Stimulated activated naive CD4-positive, alpha-beta T cell (primary cell): ENCODE data around the gene RPL39.
"Not testable (repeated sequence)": the region's sequence is repeated elsewhere in the genome, so short reads cannot be mapped to it uniquely, and the experiment has no call there.

Experiments used
- DNase-seq, 6 experiments: peaks; one replicate each; lab custom pipeline; 2025; lab: John Stamatoyannopoulos, UW

Gene RPL39

DNA sequence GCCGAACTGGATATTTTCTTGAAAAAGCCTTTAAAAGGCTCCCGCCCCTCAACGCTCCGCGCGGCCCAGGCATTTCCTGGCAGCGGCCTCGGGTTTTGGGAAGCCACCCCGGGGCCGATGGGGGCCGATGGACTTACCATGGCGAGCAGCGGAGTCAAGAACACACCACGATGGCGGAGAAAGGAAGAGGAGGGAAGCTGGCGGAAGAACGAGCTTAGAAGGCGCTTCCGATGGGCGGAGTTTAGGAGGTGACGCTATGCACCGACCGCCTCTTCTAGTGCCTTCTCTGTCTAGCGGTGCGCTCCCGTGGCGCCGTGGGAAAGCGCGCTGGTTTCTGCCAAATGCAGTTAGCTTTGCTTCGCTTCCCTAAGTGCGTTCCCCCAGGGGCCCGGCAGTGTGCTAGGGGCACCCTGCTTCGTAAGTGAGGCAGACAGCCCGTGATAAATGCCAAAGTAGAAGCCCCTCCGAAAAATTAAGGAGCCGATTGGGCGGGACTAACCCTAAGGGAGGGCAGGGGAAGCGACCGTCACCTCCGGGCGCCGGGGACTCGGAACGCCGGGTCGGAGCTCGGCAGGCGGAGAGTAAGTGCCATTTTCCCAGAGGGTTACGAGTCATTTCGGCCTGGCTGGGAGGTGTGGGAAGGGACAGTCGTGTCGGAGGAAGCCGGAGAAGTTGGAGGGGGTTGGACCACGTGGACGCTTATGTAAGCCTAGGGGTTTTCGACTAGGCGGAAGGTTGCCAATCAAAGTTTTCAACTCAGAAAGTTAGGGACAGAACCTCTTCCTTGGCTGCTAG, at the start of gene RPL39:
Gene RPL39 (minus strand): TSS at position 194 of the 795 bp plus-strand sequence. CDS start 54 bp downstream, at position 140.
- DNase-seq: peak; percentile 67 to 87 (median 77)

DNA sequence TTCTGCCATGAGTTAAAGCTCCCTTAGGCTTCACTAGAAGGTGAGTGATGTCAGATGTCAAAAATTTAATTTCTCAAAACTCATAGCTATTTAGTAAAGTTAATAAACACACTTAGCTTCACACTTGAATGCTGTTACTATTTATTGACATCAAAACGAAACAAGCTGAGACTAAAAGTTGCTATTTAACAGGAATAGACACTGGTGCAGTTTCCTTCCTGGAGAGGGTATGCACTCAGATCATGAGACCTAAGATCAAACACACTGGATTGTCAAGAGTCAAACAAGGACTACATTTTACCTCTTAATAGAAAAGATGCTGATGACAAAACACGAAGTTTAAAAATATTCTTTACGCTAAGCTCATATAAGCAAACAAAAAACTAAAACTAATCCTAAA, 42.5 kb upstream of the RPL39 start:
- DNase-seq: no peak

DNA sequence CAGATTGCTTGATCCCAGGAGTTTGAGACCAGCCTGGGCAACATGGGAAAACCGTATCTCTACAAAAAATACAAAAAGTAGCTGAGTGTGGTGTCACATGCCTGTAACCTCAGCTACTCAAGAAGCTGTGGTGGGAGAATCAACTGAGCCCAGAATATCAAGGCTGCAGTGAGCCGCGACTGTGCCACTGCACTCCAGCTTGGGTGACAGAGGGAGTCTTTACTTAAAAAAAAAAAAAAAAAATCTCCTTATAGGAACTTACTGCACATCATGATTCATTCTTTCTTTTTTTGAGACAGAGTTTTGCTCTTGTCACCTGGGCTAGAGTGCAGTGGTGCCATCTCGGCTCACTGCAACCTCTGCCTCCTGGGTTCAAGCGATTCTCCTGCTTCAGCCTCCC, 37.0 kb upstream of the RPL39 start:
- no peak for DNase-seq

DNA sequence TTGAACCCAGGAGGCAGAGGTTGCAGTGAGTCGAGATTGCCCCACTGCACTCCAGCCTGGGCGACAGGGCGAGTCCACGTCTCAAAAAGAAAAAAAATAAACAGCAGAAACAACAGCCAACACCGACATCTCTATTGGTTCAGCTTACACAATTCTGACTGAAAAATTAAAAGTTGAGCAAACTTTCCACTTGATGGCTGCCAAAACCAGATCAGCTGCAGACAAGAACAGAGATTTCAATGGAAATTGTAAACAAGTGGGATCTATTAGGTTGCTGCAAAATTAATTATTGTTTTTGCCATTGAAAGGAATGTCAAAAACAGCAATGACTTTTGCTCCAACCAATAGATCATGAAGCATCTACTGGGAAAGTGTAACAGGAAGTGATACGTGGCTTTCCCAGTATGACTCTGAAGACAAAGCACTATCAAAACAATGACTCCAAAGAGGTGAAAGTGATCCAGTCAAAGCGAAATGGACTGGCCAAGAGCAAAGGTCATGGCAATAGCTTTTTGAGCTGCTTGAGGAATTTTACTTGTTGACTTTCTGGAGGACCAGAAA, 35.0 kb upstream of the RPL39 start:
- DNase-seq: no peak

DNA sequence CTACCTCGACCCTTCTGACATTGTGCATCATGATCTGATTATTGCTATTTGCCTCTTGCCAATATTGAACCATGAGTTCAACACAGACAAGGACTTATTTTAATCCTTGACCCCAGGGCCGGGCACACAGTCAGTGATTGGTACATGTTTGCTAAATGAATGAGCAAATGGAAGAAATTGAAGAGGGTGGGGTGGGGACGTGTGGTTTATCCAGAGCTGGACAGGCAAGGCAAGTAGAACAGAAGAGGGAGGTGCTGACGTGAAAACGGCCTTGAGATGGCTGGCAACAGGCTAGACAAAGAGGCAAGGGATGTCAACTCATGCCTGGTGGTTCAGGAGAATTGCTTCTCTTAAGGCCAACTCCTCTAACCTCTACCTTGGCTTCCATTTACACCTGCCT, 32.8 kb upstream of the RPL39 start:
- DNase-seq: not testable (repeated sequence)

DNA sequence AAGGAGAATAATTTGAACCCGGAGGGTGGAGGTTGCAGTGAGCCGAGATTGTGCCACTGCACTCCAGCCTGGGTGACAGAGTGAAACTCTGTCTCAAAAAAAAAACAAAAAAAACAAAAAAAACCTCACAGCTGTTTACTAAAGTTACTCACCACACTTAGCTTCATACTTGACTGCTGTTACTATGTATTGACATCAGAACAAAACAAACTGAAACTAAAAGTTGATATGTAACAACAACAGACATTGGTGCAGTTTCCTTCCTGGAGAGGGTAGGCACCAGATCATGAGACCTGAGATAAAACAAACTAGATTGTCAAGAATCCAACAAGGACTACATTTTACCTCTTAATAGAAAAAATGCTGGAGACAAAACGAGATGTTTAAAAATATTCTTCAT, 30.3 kb upstream of the RPL39 start:
- DNase-seq: peak in 3 of 6 experiments; percentile 62 to 77 (median 74)

DNA sequence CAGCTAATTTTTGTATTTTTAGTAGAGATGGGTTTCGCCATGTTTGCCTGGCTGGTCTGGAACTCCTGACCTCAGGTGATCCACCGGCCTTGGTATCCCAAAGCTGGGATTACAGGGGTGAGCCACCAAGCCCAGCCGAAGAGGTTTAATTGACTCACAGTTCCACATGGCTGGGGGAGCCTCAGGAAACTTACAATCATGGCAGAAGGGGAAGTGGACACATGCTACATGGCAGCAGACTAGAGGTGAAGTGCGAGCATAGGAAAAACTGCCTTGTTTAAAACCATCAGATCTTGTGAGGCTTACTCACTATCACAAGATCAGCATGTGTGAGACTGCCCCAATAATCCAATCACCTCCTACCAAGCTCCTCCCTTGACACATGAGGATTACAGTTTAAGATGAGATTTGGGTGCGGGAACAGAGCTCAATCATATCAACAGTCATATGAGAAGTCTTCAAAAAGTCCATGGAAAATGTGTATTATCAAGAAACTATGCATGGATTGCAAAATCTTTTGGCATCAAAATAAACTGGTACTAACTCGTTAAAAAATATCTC, 25.8 kb upstream of the RPL39 start:
- no peak for DNase-seq

DNA sequence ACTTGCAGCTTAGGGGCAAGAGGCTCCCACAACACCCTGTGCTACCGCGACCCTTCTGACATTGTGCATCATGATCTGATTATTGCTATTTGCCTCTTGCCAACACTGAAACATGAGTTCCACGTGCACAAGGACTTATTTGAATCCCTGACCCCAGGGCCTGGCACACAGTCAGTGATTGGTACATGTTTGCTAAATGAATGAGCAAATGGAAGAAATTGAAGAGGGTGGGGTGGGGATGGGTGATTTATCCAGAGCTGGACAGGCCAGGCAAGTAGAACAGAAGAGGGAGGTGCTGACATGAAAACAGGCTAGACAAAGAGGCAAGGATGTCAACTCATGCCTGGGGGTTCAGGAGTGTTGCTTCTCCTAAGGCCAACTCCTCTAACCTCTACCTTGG, 24.9 kb upstream of the RPL39 start:
- no peak for DNase-seq

DNA sequence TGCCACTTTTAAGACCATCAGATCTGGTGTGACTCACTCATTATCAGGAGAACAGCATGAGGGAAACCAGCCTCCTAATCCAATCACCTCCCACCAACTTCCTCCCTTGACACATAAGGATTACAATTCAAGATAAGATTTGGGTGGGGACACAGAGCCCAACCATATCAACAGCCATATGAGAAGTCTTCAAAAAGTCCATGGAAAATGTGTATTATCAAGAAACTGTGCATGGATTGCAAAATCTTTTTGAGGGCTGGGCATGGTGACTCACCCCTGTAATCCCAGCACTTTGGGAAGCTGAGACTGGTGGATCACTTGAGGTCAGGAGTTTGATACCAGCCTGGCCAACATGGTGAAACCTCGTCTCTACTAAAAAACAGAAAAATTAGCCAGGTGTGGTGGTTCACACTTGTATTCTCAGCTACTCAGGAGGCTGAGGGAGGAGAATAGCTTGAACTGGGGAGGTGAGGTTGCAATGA, 17.8 kb upstream of the RPL39 start:
- no peak for DNase-seq

DNA sequence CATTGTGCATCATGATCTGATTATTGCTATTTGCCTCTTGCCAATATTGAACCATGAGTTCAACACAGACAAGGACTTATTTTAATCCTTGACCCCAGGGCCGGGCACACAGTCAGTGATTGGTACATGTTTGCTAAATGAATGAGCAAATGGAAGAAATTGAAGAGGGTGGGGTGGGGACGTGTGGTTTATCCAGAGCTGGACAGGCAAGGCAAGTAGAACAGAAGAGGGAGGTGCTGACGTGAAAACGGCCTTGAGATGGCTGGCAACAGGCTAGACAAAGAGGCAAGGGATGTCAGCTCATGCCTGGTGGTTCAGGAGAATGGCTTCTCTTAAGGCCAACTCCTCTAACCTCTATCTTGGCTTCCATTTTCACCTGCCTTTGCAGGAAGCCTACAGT, 17.0 kb upstream of the RPL39 start:
- not testable (repeated sequence) for DNase-seq

DNA sequence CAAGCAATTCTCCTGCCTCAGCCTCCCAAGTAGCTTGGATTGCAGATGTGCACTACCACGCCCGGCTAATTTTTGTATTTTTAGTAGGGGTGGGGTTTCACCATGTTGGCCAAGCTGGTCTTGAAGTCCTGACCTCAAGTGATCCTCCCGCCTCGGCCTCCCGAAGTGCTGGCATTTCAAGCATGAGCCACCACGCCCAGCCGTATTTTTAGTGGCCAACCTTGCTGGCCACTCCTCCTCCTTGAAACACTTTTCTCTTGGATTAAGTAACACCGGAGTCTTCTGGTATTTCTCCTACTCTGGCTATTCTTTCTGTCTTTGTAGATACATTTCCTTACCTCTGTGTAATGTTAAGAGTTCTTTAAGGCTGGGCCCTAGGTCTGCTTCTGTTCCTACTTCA, 11.1 kb upstream of the RPL39 start:
- DNase-seq: no peak

DNA sequence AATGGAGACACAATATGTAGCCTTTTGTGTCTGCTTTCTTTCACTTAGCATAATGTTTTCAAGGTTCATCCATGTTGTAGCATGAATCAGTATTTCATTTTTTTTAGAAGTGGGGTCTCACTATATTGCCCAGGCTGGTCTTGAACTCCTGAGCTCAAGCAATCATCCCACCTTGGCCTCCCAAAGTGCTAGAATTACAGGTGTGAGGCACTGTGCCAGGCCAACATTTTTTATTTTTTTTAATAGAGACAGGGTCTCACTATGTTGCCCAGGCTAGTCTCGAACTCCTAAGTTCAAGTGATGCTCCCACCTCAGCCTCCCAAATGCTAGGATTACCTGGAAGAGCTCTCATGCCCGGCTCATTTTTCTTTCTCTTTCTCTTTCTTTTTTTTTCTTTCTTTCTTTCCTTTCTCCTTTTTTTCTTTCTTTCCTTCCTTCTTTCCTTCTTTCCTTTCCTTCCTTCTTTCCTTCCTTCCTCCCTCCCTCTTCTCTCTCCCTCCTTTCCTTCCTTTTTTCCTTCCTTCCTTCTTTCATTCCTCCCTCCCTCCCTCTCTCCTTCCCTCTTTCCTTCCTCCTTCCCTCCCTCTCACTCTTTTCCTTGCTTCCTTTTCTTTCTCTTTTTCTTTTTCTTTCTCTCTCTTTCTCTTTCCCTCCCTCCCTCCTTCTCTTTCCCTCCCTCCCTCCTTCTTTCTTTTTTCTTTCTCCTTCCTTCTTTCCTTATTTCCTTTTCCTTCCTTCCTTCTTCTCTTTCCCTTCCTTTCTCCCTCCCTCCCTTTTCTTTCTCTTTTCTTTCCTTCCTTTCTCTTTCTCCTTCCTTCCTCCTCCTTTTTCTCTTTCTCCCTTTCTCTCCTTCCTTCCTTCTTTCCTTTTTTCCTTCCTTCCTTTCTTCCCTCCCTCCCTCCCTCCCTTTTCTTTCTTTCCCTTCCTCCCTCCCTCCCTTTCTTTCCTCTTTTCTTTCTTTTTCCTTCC, 10.1 kb upstream of the RPL39 start:
- no peak for DNase-seq

DNA sequence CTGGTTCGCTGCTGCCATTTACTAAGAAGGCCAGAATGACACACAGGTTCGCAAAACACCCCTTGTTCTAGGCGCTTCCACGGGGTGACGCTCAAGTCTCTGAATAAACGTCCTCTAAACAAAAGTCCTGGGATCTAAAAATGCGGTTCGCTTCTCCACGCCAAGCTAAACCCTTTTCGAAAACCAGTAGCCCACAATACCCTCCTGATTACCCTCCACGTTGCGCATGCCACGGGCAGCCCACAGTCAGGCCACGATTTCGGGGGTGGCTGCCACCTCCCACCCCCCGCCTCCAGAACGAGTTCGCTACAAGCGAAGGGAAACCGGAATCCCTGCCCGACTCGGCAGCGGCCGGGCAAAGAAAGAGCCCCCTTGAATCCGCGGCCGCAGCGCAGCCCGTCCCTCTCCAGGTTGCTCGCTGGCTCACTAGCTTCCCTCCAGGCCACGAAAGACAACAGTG, 423 bp downstream of the RPL39 start:
- DNase-seq: peak in 5 of 6 experiments; percentile 3 to 64 (median 26)

DNA sequence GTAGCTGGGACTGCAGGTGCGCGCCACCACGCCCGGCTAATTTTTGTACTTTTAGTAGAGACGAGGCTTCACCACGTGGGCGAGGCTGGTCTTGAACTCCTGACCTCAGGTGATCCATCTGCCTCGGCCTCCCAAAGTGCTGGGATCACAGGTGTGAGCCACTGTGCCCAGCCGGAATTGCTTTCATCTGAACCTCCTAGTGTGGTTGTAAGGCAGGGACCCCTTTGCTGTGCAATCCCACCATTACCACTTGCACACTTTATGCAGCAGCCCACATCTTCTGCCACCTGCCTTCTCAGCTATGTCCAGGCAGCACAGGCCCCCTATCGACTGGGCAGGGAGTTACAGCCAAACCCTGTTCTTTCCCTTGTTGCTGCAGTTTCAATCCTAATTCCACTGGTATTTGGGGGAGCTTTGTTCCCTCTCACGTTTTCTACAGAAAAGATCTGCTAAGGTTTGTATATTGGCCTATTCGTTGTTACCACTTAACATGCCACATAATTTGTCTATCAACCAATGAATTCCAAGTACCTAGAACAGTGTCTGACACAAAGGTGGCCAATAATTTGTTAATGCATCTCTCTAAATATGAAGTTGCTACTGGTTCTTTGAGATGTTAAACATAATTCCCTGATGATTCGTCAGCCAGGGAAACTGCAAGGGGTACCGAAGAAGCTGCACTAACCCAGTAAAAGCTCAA, 6.5 kb downstream of the RPL39 start:
- peak; percentile 1 to 43 (median 20) for DNase-seq

DNA sequence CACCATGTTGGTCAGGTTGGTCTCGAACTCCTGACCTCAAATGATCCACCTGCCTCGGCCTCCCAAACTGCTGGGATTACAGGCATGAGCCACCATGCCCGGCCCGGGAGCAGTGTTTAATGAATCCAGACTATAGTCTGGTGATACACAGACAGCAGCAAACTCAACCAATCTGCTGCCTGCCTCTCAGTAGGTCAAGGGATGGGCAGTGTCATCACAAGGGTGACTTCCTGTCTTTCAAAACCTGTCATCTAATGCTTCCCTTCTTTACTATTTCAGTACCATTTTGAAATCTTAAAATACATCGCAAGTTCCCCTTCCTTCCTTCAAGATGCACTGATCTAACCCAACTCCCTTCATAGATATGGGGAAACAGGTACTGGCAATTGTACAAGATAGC, 8.4 kb downstream of the RPL39 start:
- no peak for DNase-seq

DNA sequence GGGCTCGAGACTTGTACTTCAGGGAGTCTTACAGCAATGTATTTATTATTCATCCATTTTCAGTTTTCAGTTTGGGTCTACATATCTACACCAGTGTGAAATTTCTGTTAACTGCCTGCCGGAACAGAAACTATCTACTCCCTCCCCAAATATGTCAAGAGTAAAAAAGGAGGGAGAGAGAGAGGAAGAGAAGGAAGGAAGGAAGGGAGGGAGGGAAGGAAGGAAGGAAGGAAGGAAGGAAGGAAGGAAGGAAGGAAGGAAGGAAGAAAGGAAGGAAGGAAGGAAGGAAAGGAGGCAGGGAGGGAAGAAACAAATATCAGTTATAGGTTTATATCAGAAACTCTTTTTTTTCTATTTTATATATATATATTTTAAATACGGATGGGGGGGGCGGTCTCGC, 12.6 kb downstream of the RPL39 start:
- DNase-seq: no peak

DNA sequence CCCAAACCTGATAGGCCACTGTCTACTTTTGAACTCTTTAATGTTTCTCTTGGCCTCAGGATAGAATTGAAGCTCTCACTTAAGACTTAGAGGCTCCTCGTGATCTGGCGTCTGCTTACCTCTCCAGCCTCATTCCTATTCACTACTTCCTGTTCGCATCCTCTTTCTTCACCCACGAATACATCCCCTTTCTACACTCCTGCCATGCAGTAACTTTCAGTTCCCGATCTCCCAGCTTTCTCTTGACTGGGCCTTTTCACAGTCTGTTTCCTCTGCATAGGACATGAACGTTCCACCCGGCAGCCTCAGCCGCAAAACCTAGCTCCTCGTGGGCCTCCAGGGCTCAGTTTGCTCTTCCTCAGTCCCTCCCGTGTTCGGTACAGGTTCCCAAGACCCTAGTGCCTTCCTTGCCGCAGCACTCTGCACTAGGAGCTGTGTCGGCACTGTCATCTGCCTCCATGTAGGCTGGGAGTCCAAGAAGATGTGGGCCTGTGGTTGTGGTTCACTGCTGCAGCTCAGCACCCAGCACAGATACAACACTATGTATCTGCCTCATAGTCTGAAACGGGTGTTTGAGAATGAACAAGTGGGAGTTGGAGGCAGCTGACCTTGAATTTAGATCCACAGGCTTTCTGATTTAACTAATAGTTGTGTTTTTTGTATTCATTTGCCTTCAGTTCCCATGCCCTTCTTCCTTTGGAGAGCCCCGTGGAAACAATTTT, 15.8 kb downstream of the RPL39 start:
- no peak for DNase-seq

DNA sequence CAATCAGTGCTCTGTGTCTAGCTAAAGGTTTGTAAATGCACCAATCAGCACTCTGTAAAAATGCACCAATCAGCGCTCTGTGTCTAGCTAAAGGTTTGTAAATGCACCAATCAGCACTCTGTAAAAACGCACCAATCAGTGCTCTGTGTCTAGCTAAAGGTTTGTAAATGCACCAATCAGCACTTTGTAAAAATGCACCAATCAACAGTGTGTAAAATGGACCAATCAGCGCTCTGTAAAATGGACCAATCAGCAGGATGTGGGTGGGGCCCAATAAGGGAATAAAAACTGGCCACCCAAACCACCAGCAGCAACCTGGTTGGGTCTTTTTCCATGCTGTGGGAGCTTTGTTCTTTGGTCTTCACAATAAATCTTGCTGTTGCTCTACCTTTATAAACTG, 22.0 kb downstream of the RPL39 start:
- not testable (repeated sequence) for DNase-seq

DNA sequence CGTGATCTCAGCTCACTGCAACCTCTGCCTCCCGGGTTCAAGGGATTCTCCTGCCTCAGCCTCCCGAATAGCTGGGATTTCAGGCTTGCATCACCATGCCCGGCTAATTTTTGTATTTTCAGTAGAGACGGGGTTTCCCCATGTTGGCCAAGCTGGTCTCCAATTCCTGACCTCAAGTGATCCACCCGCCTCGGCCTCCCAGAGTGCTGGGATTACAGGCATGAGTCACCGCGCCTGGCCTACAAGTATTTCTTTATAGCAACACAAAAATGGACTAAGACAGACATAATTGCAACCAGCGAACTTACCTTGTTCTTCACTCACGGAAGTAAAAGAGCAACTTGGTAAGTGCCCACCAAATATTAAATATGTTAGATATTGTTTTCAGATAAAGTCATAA, 23.0 kb downstream of the RPL39 start:
- not testable (repeated sequence) for DNase-seq

DNA sequence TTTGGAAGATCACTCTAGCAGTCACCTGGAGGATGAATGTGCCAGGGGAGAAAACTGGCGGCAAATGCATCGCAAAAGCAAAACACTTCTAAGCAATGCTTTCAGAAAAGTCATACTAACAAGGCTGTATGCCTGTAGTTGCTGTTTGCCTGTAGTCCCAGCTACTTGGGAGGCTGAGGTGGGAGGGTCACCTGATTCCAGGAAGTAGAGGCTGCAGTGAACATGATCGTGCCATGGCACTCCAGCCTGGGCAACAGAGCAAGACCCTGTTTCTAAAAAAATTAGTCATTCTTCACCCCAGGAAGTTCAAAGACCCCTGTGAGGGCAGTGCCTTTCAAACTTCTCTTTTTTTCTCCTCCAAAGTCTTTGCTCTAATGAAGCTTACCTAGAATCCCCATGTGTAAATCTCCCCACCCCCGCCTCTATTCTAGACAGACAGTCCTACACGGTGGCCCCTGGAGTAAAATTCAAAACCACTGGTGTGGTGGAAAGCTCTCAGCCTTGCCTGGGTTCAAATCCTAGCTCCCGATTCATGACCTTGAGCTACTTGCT, 27.5 kb downstream of the RPL39 start:
- no peak for DNase-seq
